CD4-positive, alpha-beta T cell treated with Interferon gamma for 1 hour (primary cell): ENCODE measurements around the gene LRRC37A.
"Not testable (repeated sequence)": the region's sequence is repeated elsewhere in the genome, so short reads cannot be mapped to it uniquely, and the experiment has no call there.

Source experiments
- DNase-seq: peaks from one replicate; pipeline ENCODE4 v3.0.0-alpha.2; 2020

The LRRC37A gene

DNA sequence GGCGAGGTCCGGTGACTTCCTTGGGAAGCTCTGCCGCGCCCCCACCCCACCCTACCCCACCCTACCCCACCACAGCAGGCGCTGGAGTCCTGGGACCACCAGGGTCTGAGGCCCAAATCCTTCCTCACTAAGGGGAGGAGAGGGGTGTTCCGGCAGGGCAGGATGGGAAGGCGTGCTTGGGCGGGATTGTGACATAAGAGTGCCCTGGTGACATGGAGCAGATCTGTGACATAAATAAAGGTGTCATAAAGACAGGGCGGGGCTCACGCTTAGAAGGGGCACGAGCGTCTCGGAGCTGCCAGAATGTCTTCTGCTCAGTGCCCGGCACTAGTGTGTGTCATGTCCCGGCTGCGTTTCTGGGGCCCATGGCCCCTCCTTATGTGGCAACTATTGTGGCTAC, at the start of gene LRRC37A:
LRRC37A (plus strand) TSS at position 301 of the 400 bp plus-strand sequence; CDS start at position 304, 3 bp downstream.
- DNase-seq = not testable (repeated sequence)

GRCh38 chr17:46249153-46249552, 45.8 kb upstream of the LRRC37A start:
- DNase-seq = not testable (repeated sequence)

GRCh38 chr17:46252804-46253203, 42.1 kb upstream of the LRRC37A start:
- not testable (repeated sequence) for DNase-seq

DNA sequence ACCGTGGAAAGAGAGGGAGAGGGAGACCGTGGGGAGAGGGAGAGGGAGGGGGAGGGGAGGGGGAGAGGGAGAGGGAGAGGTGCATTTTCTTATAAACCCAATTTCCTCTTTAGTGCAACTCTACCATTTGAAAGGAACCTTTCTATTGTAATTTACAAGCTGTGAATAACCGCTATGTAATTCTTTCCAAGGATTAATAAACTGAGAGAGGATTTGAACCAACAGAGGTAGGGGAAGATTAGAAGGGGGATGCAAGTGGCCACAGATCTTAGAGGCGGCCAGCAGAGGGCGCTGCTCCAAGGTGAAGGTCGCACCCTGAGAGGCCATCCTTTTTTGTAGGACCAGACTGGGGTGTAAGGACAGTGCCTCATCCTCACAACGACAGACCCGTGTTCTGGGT, 41.2 kb upstream of the LRRC37A start:
- DNase-seq = peak; percentile 80

GRCh38 chr17:46254215-46254614, 40.7 kb upstream of the LRRC37A start:
- DNase-seq = not testable (repeated sequence)

- not testable (repeated sequence) for DNase-seq
Observed at GRCh38 chr17:46256369-46256768, 38.6 kb upstream of the LRRC37A start.

DNA sequence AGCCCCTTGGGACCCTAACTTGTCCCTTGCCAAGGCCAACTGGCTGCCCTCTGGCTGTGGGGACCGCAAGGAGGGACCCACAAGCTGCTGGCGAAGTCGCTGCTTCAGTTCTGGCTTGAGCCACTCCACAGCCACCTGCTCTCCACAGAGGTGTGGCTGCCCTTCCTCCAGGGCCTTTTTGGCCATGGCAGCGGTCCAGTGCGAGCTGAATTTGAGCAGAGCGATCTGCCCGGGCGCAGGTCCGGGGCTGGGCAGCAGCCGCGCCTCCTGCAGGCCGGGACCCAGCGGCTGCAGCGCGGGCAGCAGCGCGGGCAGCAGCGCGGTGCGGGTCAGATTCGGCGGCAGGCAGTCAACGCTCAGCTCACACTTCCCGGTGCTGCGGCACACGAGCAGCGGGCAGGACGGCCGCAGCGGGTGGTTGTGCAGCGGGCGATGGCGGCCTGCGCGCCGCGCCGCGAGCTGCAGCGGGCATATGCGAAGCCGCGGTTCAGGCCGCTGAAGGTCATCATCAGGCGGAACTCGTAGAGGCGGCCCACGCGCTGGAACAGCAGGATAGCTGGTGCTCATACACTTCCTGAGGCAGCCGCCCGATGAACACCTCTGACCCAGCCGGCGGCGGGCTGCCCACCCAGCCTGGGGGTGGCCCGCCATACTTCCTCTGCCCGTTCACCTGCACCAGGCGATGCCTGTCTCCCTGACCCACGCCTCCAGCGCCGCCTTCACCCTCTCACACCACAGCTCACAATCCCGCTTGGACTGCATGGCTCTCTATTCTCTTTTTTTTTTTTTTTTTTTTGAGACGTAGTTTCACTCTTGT, 34.9 kb upstream of the LRRC37A start:
- DNase-seq = not testable (repeated sequence)

DNA sequence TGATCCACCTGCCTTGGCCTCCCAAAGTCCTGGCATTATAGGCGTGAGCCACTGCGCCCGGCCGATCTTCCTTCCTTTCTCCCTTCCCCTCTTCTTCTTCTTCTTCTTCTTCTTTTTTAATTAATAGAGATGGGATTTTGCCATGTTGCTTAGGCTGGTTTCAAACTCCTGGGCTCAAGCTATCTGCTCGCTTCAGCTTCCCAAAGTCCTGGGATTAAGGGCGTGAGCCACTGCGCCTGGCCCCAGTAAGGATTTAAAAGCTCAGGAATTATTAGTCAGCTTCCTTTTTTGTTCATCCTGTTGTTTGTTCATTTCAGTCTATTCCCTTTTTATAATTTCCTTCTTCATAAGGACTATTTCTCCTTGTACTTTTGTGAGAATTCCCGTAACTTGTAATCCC, 32.7 kb upstream of the LRRC37A start:
- no peak for DNase-seq

DNA sequence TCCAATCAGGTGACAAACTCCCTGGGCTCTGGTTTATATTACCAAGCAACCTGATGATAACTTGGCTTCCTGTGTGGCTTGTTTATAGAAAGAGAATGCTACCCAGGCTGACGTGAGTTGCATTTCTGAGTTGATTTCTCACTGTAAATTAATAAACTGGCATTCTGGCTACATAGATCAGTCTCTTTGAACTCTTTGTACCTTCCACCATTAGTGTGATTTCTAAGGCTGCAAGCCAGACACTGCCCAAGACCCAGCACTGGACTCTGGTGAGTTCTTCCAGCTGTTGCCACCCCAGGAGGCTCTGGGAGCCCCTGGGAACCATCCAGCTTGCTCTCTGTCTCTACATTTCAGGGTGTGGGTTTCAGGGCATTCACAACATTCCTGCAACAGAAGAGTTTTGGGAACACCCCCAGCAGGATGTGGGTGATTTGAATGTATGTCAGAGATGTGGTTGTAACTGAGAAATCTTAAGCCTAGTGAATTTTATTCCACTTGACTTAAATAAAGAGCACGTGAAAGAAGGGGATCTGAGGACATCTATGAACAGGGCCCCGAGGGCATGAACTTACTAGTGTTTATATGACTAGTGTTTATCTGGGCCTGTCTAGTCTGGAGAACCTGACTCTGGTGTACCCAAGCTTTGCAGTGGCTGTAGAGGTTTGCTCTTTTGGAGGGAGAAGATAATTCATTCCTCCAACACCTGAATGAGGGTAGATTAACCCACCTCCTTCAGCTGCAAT, 30.3 kb upstream of the LRRC37A start:
- DNase-seq = no peak

GRCh38 chr17:46266063-46266655, 28.8 kb upstream of the LRRC37A start:
- DNase-seq = not testable (repeated sequence)

GRCh38 chr17:46266656-46267544, 28.0 kb upstream of the LRRC37A start:
- peak; percentile 85 for DNase-seq

DNA sequence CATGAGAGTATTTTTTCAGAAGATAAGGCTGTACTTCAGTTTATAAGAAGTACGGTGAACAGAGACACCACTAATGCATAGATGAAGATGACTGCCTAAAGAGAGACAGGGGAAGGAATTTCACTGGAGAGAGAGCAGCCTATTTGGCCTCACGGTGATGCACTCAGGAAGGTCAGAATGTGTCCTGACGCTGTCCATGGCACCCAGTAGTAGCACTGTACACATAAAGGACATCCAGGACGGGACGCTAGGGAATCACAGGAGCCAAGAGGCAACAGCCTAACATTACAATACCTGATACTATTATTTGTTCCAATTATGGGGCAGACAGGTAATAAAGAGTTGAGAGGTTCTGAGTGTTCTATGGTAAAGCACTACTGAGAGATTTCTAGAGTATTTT, 24.9 kb upstream of the LRRC37A start:
- DNase-seq = no peak

- DNase-seq = no peak
Observed at GRCh38 chr17:46273541-46274236, 21.2 kb upstream of the LRRC37A start.

DNA sequence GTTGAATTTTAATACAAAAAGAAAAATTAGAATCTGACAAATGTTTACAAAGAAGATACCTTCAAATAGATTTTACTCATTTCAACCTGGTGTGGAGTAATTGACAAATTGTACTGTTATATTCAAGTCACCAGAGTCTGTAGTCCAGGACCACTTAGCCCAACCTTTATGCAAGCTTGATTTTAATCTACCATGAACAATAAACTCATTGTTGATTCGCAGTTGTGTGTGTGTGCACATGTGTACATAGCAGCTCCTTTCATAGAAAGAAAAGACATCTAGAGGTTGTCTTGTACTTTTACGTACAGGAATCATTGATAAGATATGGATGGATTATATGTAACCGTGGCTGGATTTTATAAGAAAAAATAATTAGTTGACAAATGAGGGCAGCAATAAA, 20.7 kb upstream of the LRRC37A start:
- DNase-seq = no peak

GRCh38 chr17:46276728-46277479, 18.0 kb upstream of the LRRC37A start:
- DNase-seq = not testable (repeated sequence)

DNA sequence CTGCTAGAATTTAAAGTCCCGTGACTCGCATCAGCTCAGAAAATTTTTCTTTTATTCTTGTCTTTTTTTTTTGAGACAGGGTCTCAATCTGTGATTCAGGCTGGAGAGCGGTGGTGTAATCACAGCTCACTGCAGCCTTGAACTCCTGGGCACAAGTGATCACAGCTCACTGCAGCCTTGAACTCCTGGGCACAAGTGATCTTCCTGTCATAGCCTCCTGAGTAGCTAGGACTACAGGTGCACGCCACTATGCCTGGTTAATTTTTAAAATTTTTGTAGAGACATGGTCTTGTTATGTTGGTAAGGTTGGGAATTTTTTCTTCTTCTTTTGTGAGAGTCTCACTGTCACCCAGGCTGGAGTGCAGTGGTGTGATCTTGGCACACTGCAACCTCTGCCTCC, 13.6 kb upstream of the LRRC37A start:
- DNase-seq = not testable (repeated sequence)

DNA sequence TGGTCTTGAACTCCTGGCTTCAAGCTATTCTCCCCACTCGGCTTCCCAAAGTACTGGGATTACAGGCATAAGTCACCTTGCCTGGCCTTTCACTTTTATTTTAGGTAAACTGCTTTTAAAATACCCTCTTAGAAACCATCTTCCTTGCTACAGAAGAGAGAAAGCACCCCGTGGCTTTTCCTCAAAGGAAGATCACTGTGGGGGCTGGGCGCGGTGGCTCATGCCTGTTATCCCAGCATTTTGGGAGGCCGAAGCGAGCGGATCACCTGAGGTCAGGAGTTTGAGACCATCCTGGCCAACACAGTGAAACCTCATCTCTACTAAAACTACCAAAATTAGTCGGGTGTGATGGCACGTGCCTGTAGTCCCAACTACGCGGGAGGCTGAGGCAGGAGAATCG, 12.3 kb upstream of the LRRC37A start:
- not testable (repeated sequence) for DNase-seq

DNA sequence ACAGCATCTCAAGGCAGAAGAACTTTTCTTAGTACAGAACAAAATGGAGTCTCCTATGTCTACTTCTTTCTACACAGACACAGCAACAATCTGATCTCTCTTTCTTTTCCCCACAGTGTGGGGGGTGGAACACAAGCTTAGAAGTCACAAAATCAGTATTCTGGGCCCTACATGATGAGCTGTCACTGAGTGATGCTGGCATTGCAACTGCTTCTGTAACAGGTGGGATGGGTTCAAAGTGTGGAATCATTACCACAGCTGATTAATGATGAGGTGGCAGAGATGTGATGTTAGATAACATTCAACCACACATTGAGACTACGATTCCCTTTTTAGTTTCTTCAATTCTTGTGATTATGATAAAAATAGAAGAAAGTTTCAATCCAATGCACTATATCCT, 10.5 kb upstream of the LRRC37A start:
- not testable (repeated sequence) for DNase-seq

DNA sequence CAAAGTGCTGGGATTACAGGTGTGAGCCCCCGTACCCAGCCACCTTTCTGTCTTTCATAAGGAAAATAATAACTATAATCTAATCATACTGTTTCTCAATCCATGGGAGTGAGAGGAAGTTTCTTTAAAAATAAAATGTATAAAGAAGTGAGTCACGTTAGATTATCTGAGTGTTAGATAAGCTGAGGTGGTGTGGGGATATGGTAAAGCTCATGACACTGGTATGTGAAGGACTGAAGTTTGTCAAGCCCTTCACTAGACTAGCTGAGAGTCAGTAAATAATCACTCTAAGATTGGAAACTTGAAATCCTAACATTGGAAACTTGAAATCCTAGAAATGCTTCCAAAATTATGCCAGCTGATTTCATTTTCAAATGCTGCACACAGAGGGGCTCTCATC, 9.4 kb upstream of the LRRC37A start:
- not testable (repeated sequence) for DNase-seq

DNA sequence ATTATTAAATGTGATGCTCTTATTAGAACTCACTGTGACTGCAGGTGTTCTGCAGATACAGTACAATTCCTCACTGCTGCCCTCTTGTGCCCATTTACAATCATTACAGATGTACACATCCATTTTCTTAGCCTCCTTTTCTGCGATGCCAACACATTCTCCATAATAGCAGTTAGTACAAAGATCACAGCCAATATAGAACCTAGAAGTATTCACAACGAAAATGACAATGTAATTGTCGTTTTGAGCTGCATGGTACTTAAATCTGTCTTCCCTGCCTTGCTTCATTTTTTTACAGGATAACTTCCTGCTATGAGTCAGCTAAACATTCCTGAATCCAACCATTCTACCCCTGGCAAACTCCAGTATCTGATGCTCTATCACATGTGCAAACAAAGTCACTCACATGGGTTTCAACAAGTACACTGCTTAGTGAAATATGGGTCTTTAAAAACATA, 8.1 kb upstream of the LRRC37A start:
- peak; percentile 59 for DNase-seq

GRCh38 chr17:46287587-46287986, 7.3 kb upstream of the LRRC37A start:
- DNase-seq = not testable (repeated sequence)
